Fibroblast of skin of back (primary cell): ENCODE results near the gene GBP7. TPM values are rescaled to one million over a fixed set of nuclear protein-coding genes. Genes with fewer than 3 reads are reported as not detected.
A peak's percentile ranks its signal among the peaks of the same experiment; 100 is the strongest.
"Not testable (repeated sequence)": the region's sequence is repeated elsewhere in the genome, so short reads cannot be mapped to it uniquely, and the experiment has no call there.

Experiments
- DNase-seq: peaks from one replicate; pipeline ENCODE4 v3.0.0-alpha.2; 2013
- polyA plus RNA-seq, 2 experiments: library from polyadenylated mRNA; unstranded; fragments of 120-200 nt; gene quantifications; one replicate each; pipeline ENCODE4 v1.2.1, GENCODE V29; 2013; ENCODE audit not compliant: insufficient read length in 2 of 2

GBP7 gene, protein sequence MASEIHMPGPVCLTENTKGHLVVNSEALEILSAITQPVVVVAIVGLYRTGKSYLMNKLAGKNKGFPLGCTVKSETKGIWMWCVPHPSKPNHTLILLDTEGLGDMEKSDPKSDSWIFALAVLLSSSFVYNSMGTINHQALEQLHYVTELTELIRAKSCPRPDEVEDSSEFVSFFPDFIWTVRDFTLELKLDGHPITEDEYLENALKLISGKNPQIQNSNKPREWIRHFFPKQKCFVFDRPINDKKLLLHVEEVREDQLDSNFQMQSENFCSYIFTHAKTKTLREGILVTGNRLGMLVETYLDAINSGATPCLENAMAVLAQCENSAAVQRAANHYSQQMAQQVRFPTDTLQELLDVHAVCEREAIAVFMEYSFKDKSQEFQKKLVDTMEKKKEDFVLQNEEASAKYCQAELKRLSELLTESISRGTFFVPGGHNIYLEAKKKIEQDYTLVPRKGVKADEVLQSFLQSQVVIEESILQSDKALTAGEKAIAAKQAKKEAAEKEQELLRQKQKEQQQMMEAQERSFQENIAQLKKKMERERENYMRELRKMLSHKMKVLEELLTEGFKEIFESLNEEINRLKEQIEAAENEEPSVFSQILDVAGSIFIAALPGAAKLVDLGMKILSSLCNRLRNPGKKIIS
- not detected for polyA plus RNA-seq (2013, experiment 1 of 2; ENCODE audit: insufficient read length)
- not detected for polyA plus RNA-seq (2013, experiment 2 of 2; ENCODE audit: insufficient read length)

- DNase-seq, result no peak
Observed at GRCh38 chr1:89175601-89176256, at the start of gene GBP7. GBP7 (minus strand) TSS chr1:89176003; CDS start chr1:89171935, 4,068 bp downstream.

DNA sequence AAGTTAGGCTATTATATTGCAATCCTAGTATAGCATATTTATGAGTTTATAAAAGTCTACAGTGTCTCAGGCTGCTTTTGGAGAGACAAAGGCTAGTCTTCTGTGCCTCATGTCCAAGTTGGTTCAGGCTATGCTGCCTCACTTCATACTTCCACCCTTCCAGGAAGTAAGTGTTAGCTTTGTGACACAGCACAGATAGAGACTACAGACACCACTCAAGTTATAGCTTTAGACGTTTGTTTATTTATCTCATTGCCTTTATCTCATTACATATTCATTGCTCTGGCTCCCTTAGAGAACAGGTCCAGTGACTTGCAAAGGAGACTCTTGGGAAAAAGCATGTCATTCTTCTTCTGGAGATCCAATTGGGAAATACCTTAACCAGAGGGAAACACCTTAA lies 45.5 kb upstream of the GBP7 start:
- no peak for DNase-seq

DNA sequence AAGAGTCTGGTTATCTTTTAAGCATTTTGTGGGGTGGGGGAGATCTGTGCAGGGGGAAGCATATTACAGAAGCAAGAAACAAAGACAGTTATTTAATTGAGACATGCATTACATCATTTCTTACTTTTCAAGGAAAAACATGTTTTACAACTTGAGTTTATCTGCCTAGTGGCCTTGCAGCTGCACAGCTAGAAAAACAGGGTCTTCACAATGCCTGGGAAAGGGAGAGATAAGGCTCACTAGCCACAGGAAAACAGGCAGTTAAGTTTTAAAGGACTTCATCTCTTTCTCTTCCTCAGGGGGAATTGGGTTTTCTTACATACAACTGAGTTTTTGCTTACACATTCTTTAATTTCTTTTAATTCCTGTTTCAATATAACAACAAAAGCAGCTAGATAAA lies 44.0 kb upstream of the GBP7 start:
- not testable (repeated sequence) for DNase-seq

DNA sequence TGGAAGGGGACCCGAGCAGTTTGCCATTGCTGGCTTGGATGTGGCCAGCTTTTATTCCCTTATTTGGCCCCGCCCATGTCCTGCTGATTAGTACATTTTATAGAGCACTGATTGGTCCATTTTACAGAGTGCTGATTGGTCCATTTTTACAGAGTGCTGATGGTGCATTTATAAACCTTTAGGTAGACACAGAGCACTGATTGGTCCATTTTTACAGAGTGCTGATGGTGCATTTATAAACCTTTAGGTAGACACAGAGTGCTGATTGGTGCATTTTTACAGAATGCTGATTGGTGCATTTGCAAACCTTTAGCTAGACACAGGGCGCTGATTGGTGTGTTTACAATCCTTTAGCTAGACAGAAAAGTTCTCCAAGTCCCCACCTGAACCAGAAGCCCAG lies 43.1 kb upstream of the GBP7 start:
- DNase-seq, result not testable (repeated sequence)

GRCh38 chr1:89213347-89213746 lies 37.5 kb upstream of the GBP7 start:
- DNase-seq, result no peak

GRCh38 chr1:89211035-89211634 lies 35.3 kb upstream of the GBP7 start:
- DNase-seq, result no peak

DNA sequence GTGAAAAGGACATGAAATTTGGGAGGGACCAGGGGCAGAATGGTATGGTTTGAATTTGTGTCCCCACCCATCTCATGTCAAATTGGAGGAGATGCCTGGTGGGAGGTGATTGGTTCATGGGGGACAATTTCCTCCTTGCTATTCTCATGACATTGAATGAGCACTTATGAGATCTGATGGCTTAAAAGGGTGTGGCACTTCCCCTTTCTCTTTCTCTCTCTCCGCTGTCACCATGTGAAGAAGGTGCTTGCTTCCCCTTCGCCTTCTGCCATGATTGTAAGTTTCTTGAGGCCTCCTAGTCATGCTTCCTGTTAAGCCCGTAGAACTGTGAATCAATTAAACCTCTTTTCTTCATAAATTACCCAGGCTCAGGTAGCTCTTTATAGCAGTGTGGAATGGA lies 30.6 kb upstream of the GBP7 start:
- no peak for DNase-seq

DNA sequence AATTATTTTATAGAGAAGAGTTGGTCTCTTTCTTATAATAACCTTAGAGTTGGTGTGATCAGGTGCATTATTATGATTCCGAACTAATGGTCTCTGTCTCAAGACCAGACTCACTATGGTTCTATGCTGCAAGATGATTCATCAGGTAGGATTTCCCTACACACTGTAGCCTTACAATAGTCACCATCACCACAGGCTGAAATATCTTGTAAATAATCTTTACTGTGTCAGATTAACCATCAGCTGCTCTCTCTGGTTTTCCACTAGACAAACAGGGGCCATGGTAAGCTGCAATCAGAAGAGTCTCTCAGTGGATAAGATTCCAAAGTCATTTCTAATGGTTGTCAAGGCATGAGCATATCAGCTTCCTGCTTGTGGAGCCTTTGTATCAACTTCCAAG lies 27.4 kb upstream of the GBP7 start:
- peak; percentile 43 for DNase-seq

DNA sequence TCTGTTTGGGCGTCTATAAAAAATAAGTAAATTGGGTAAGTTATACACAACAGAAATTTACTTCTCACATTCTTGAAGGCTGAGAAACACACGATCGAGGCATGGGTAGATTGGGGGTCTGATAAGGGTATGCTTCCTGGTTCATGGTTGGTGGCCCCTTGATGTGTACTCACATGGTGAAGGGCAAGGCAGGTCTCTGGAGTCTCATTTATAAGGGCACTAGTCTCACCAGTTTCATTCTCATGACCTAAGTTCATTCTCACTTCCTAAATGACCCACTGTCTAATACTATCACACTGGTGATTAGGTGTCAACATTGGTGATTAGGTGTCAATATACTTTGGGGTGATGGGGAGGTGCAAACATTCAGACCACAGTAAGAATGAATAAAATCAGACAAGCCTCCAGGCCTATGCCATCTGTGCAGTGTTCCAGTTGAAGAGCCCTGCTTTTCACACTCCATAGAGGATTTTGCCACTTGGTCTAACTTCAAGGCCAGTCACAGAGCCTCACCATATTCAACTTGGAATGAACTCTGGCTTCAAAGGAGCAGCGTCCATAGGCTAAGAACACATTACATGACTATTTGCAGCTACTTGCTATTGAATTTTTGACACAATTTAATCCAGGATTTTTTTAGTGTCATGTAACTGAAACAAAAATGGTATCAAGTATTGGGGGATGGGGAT lies 25.4 kb upstream of the GBP7 start:
- no peak for DNase-seq

DNA sequence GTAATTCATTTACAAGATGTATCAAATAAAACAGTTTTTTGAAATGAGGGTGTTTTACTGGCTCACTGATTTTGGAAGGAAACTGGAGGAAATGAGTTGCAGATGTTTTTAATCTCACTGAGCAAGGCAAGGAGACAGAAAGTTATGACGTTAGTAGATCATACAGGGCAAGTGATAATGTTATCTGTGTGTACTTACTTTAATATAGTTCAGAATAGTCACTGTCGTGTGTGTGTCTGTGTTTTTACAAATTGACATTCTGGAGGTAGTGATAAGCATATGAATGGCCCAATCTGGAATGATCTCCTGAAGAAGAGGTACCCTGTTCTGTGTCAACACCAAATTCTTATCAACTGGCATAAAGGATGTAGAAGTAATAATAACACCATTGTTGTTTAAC lies 24.9 kb upstream of the GBP7 start:
- peak; percentile 51 for DNase-seq

DNA sequence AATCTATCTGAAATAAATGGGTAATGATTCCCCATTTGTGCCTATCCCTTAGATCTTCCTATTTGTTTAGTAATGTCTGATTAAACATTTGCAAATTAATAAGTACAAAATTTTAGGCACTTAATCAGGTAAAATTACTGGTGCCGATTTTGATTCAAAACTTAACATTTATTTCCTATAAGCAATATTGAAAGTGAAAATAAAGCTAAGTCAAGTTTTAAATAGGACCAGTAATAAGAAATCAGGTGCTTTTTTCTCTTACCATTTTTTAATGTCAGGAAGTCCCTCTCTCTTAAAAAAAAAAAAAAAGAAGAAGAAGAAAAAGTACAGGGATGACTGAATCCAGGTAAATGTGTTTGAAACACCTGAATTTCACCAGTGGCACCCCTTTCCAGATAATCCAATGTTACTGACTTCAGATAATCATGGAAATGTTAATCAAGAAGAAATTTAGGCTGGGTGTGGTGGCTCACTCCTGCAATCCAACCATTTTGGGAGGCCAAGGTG lies 23.8 kb upstream of the GBP7 start:
- no peak for DNase-seq

DNA sequence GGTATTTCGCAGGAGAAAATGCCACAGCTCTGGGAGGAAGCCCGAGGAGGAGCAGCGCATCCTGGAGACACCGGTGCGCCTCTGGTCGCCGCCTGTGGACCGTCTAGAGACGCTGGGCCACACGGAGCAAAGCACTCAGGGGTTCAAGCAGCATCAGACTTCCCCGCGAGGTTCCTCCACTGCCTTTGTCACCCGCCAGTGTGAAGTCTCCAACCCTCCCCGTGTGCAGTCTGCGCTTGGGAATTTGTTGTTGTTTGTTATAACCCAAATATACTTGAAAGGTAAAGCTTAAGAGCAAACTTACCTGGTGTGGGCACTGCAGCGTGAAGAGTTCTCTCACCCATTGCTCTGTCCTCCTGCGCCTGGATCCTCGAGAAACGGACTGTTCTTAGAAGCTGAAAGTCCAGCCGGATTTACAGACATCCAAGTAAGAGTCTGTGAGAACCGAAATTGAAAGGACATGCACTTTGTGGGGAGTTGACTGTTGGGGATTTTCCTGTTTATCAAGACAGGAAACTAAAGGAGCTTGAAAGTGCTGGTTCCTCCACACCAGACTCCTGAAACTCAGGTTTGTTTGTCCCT lies 22.8 kb upstream of the GBP7 start, which contains the start of gene GBP4:
Gene GBP4, minus strand, starts transcription at position 452 of the 582 bp plus-strand sequence. Its CDS starts 108 bp downstream, at position 344.
- DNase-seq, result no peak

DNA sequence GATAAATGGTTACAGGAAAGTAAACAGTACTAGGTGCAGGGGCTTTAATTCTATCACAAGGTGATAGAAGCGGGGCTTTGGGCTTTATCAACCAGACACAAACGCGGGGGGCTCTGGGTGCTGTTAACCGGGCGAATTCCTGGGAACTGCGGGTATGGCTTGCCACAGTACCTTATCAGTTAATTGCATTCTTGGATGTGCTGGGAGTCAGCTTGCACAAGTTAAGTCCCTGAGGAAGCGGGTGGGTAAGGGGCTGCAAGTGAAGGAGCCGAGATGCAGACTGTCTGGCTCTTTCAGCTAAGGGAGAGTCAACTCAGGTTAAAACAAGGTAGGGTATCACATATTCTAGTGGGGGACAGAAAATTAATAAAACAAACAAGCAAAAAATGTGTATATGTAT lies 22.3 kb upstream of the GBP7 start:
- DNase-seq, result no peak

DNA sequence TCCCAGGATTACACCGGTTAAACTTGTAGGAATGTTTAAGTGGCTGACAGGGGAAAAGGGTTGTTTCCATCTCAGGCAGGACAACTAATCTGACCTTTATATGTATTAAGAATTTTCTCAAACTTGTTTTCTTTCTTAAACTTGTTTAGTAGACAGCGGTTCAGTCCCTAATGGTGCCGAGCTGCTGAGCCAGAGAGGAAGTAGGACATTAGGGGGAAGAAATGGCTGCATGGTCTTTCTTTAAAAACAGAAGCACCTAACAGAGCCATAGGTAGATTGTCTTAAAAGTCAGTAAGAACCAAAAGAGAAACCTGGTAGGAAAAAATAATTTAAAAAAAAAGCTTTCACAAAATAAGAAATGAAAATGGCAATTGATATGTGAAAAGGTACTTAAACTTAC lies 19.7 kb upstream of the GBP7 start:
- DNase-seq, result no peak

DNA sequence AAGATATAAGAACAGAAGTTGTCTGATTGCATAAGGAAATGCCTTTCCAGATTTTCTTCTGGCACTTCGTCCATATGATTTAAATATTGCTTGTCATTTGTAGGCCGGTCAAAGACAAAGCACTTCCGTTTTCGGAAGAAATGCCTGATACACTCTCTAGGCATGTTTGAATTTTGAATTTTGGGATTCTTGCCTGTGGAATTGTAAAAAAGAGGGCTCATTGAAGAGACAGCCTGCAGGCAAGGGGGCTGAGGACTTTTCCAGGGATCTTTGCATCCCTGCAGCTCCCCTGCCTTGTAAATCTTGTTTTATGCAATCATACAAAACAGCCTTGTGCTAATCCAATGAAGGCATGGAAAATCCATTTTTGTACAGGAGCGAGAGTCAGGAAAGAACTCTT lies 15.5 kb upstream of the GBP7 start:
- DNase-seq, result no peak

GRCh38 chr1:89190017-89190416 lies 14.2 kb upstream of the GBP7 start:
- peak; percentile 14 for DNase-seq

- no peak for DNase-seq
Observed at GRCh38 chr1:89179343-89179742, 3.5 kb upstream of the GBP7 start.

DNA sequence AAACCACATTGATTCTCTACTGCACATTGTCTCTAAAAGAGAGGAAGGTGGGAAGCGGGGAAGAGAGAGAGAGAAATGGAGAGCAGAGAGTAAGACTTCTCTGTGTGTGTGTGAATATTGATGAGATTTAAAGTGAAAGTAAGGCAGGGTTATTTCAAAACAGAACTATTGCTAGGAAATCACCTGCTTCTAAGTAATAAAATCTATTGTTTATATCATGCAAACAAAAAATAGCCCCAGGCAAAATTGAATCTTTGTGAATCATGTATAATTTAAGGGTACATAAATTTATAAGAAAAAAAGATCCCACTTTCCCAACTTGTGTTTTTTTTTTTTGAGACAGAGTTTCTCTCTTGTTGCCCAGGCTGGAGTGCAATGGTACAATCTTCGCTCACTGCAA lies 1.2 kb upstream of the GBP7 start:
- DNase-seq, result no peak

DNA sequence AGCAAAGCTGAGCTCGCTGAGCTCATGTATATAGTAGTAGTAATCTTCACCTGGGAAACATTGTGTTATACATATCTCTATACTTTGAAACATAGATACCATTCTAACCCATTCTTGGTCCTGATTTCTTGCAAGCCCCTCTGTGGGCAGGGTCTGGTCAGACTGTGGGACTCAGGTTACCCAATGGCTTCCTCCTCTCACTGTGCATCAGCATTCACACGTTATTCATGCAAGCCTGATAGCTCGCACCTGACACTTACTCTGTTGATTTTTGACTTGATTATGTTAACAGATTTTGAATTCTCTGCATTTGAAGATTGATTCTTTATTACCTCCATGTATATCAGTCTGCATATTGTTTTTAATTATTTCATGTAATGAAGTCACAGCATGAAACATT lies 1.3 kb downstream of the GBP7 start:
- no peak for DNase-seq

DNA sequence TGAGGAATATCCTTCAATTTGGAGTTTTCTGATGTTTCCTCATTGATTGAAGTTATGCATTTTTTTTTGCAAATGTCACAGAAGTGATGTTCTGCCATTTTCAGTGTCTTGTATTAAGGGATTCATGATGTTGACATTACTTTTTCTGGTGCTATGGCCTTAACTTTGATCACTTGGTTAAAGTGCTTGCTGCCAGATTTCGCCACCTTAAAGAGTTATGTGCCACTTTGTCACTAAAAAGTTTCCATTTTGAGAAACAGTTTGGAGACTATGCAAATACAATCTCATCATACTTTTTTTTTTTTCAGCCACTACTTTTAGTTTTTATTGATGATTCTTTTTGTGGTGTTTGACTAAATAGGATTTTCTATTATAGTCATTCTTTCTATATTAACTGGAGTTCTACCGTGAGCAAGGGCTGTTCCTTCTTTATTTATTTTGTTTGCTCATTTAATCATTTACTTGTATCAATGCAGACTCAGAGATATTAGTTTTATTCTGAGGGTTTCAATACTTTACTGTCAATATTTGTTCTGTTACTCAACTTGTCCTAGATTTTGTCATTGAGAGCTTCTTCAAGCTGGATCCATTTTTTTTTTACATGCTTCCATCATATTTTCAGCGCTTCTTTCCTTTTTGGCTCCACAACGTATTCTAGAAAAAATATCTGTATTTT lies 3.2 kb downstream of the GBP7 start:
- DNase-seq, result no peak

GRCh38 chr1:89171067-89171438 lies 4.8 kb downstream of the GBP7 start:
- DNase-seq, result no peak
